Renal cortical epithelial cell (primary cell): ENCODE data around the gene MZT1. TPM values are rescaled to one million over a fixed set of nuclear protein-coding genes. Genes with fewer than 3 reads are reported as not detected.

Experiments
- DNase-seq: peaks from one replicate; pipeline ENCODE4 v3.0.0-alpha.2; 2011; ENCODE audit warnings: low read depth
- total RNA-seq: library from RNA; depleted of rRNA; stranded (reverse); fragments of >200 nt; gene quantifications from 2 replicates; pipeline ENCODE4 v1.2.3, GENCODE V29; 2014

MZT1 gene
- total RNA-seq, 1 donor from 2014 or later = 7.3 TPM

- no peak for DNase-seq
Observed at GRCh38 chr13:72680353-72680752, 47.1 kb downstream of the MZT1 start.

GRCh38 chr13:72678312-72678711 lies 49.1 kb downstream of the MZT1 start:
- DNase-seq = no peak

GRCh38 chr13:72677431-72677830 lies 50.0 kb downstream of the MZT1 start:
- DNase-seq = peak; percentile 2

- DNase-seq = no peak
Observed at GRCh38 chr13:72666391-72666790, 61.0 kb downstream of the MZT1 start.

- DNase-seq = no peak
Observed at GRCh38 chr13:72662548-72662947, 64.9 kb downstream of the MZT1 start.

Other genes starting within 250 kb of the MZT1 start
- 5.1 and 6.9 TPM in 2 replicates for gene BORA, start 294 bp upstream of the MZT1 start, total RNA-seq
- gene DIS3, start 54.3 kb upstream of the MZT1 start, total RNA-seq = 48.1 and 49.0 TPM in 2 replicates
- gene PIBF1, start 54.5 kb upstream of the MZT1 start, total RNA-seq = 17.0 and 27.6 TPM in 2 replicates